ENCODE data around the gene B3GNT3.
"Not testable (repeated sequence)": the region's sequence is repeated elsewhere in the genome, so short reads cannot be mapped to it uniquely, and the experiment has no call there.

The B3GNT3 gene

GRCh38 chr19:17767559-17767958, 27.4 kb upstream of the B3GNT3 start:
- DNase-seq (ENCODE audit: low read depth) = no peak

- no peak for DNase-seq (ENCODE audit: low read depth)
Observed at GRCh38 chr19:17770613-17771012, 24.3 kb upstream of the B3GNT3 start.

- no peak for DNase-seq (ENCODE audit: low read depth)
Observed at GRCh38 chr19:17772172-17772571, 22.8 kb upstream of the B3GNT3 start.

- no peak for DNase-seq (ENCODE audit: low read depth)
Observed at GRCh38 chr19:17775245-17775927, 19.6 kb upstream of the B3GNT3 start.

- no peak for DNase-seq (ENCODE audit: low read depth)
Observed at GRCh38 chr19:17775991-17776803, 18.7 kb upstream of the B3GNT3 start.

GRCh38 chr19:17777840-17778239, 17.1 kb upstream of the B3GNT3 start:
- not testable (repeated sequence) for DNase-seq (ENCODE audit: low read depth)

GRCh38 chr19:17778251-17778967, 16.5 kb upstream of the B3GNT3 start:
- peak; percentile 37 for DNase-seq (ENCODE audit: low read depth)

- DNase-seq (ENCODE audit: low read depth) = no peak
Observed at GRCh38 chr19:17778968-17779929, 15.7 kb upstream of the B3GNT3 start.

GRCh38 chr19:17780781-17781180, 14.2 kb upstream of the B3GNT3 start:
- DNase-seq (ENCODE audit: low read depth) = no peak

- not testable (repeated sequence) for DNase-seq (ENCODE audit: low read depth)
Observed at GRCh38 chr19:17783721-17784120, 11.2 kb upstream of the B3GNT3 start.

- DNase-seq (ENCODE audit: low read depth) = peak; percentile 64
Observed at GRCh38 chr19:17784201-17785008, 10.5 kb upstream of the B3GNT3 start.

GRCh38 chr19:17787274-17787913, 7.5 kb upstream of the B3GNT3 start:
- no peak for DNase-seq (ENCODE audit: low read depth)

GRCh38 chr19:17788632-17789031, 6.3 kb upstream of the B3GNT3 start:
- DNase-seq (ENCODE audit: low read depth) = no peak

- no peak for DNase-seq (ENCODE audit: low read depth)
Observed at GRCh38 chr19:17790059-17790780, 4.7 kb upstream of the B3GNT3 start.

- DNase-seq (ENCODE audit: low read depth) = no peak
Observed at GRCh38 chr19:17794412-17794730, 567 bp upstream of the B3GNT3 start.

GRCh38 chr19:17795495-17795856, 538 bp downstream of the B3GNT3 start:
- DNase-seq (ENCODE audit: low read depth) = no peak

- no peak for DNase-seq (ENCODE audit: low read depth)
Observed at GRCh38 chr19:17796013-17796837, 1.3 kb downstream of the B3GNT3 start.

GRCh38 chr19:17796838-17797423, 2.0 kb downstream of the B3GNT3 start:
- DNase-seq (ENCODE audit: low read depth) = no peak
